Measurements from ENCODE around the gene CCDC188.

The CCDC188 gene

GRCh38 chr22:20170170-20170569 lies 19.3 kb upstream of the CCDC188 start:
- Histone ChIP-seq H3K36me3 (ENCODE audit: control insufficient read depth in 2 of 2, insufficient read depth in 1 of 2, low read length in 2 of 2) (no peaks in the 10 kb centered on the region), H3K27ac (ENCODE audit: extremely low read depth, low read depth, low read length) (no peak overlapping the region), H3K9me3 (ENCODE audit: control insufficient read depth, insufficient read depth, low read depth, low read length) (no peaks in the 10 kb centered on the region), H3K4me1 (ENCODE audit: control insufficient read depth, insufficient read depth, low read length) (peaks cover 2% of the 10 kb centered on the region; the same call in 1 of the 2 replicates), H3K4me3 (ENCODE audit: low read depth, low read length) (no peak overlapping the region)
- TF ChIP-seq ZNF398 (tag by site-specific recombination; IDR thresholded peaks at IDR 0.05) (no peak), ZNF26 (tag by site-specific recombination; IDR thresholded peaks at IDR 0.05) (no peak), ZNF600 (tag by site-specific recombination; IDR thresholded peaks at IDR 0.05) (no peak), ZFP69B (tag by site-specific recombination; IDR thresholded peaks at IDR 0.05) (no peak), ZNF548 (tag by site-specific recombination; IDR thresholded peaks at IDR 0.05) (no peak), ZNF521 (tag by site-specific recombination; IDR thresholded peaks at IDR 0.05) (no peak), ZNF670 (tag by site-specific recombination; IDR thresholded peaks at IDR 0.05; ENCODE audit: low read depth) (no peak), TRIM28 (IDR thresholded peaks at IDR 0.05; ENCODE audit: borderline replicate concordance, low read length) (no peak), SP7 (tag by site-specific recombination; IDR thresholded peaks at IDR 0.05) (no peak), ZNF629 (tag by site-specific recombination; IDR thresholded peaks at IDR 0.05) (no peak), ZNF530 (tag by site-specific recombination; IDR thresholded peaks at IDR 0.05; ENCODE audit: low read depth) (no peak), ZNF704 (tag by site-specific recombination; IDR thresholded peaks at IDR 0.05) (no peak), ZNF561 (tag by site-specific recombination; IDR thresholded peaks at IDR 0.05; ENCODE audit: borderline replicate concordance) (no peak), KLF1 (tag by site-specific recombination; IDR thresholded peaks at IDR 0.05) (no peak), GLI4 (tag by site-specific recombination; IDR thresholded peaks at IDR 0.05) (no peak), ZNF280D (tag by site-specific recombination; IDR thresholded peaks at IDR 0.05) (no peak)
- CTCF ChIA-PET: no interaction called here
- POLR2A ChIA-PET: no interaction called here

- ChIA-PET CTCF (interaction anchor here (1.0 kb wide), 1 partner anchor 12 kb away, joined by 3 read pairs; no protein-coding TSS in a partner anchor), POLR2A (no interaction called here)
- Histone ChIP-seq H3K4me1 (ENCODE audit: control insufficient read depth, insufficient read depth, low read length) (peaks cover 2% of the 10 kb centered on the region; the same call in 1 of the 2 replicates), H3K4me3 (ENCODE audit: low read depth, low read length) (no peak overlapping the region), H3K27ac (ENCODE audit: extremely low read depth, low read depth, low read length) (no peak overlapping the region), H3K9me3 (ENCODE audit: control insufficient read depth, insufficient read depth, low read depth, low read length) (no peaks in the 10 kb centered on the region), H3K36me3 (ENCODE audit: control insufficient read depth in 2 of 2, insufficient read depth in 1 of 2, low read length in 2 of 2) (no peaks in the 10 kb centered on the region)
- TF ChIP-seq GLI2 (tag by site-specific recombination; IDR thresholded peaks at IDR 0.05; ENCODE audit: borderline replicate concordance, low read depth) (no peak), AEBP2 (tag by site-specific recombination; IDR thresholded peaks at IDR 0.05; ENCODE audit: borderline replicate concordance) (no peak), ZNF48 (tag by site-specific recombination; IDR thresholded peaks at IDR 0.05) (no peak), GLIS1 (tag by site-specific recombination; IDR thresholded peaks at IDR 0.05) (peak; percentile 98), GLIS2 (tag by site-specific recombination; IDR thresholded peaks at IDR 0.05) (0 out of 2 replicates have a peak, but pooled peaks have one; percentile 21)
Measured at GRCh38 chr22:20169253-20169822, 18.5 kb upstream of the CCDC188 start.
